Effector CD4-positive, alpha-beta T cell (primary cell): ENCODE results near the gene IRX2.

Experiments used
- DNase-seq: peaks from one replicate; pipeline ENCODE4 v3.0.0-alpha.2; 2020

IRX2 gene

GRCh38 chr5:2755681-2756171, 4.2 kb upstream of the IRX2 start:
- no peak for DNase-seq

GRCh38 chr5:2755076-2755680, 3.7 kb upstream of the IRX2 start:
- no peak for DNase-seq

- no peak for DNase-seq
Observed at GRCh38 chr5:2754581-2755075, 3.2 kb upstream of the IRX2 start.

GRCh38 chr5:2753452-2754420, 2.3 kb upstream of the IRX2 start:
- no peak for DNase-seq

GRCh38 chr5:2752821-2753439, 1.5 kb upstream of the IRX2 start:
- no peak for DNase-seq

GRCh38 chr5:2752059-2752820, 763 bp upstream of the IRX2 start:
- no peak for DNase-seq

- no peak for DNase-seq
Observed at GRCh38 chr5:2750758-2751464, 566 bp downstream of the IRX2 start.

- no peak for DNase-seq
Observed at GRCh38 chr5:2750026-2750757, 1.3 kb downstream of the IRX2 start.

- no peak for DNase-seq
Observed at GRCh38 chr5:2749514-2750025, 1.9 kb downstream of the IRX2 start.

- no peak for DNase-seq
Observed at GRCh38 chr5:2748861-2749513, 2.5 kb downstream of the IRX2 start.

- DNase-seq: no peak
Observed at GRCh38 chr5:2748179-2748860, 3.2 kb downstream of the IRX2 start.

GRCh38 chr5:2747363-2748162, 3.9 kb downstream of the IRX2 start:
- no peak for DNase-seq

GRCh38 chr5:2746561-2747032, 4.9 kb downstream of the IRX2 start:
- DNase-seq: no peak

- no peak for DNase-seq
Observed at GRCh38 chr5:2744485-2744884, 7.0 kb downstream of the IRX2 start.

GRCh38 chr5:2742921-2743679, 8.4 kb downstream of the IRX2 start:
- no peak for DNase-seq

- no peak for DNase-seq
Observed at GRCh38 chr5:2741956-2742355, 9.5 kb downstream of the IRX2 start.

- DNase-seq: no peak
Observed at GRCh38 chr5:2740876-2741555, 10.5 kb downstream of the IRX2 start.
